ENCODE results near the gene NDUFAF2. TPM values are rescaled to one million over a fixed set of nuclear protein-coding genes. Genes with fewer than 3 reads are reported as not detected.
"Not testable (repeated sequence)": the region's sequence is repeated elsewhere in the genome, so short reads cannot be mapped to it uniquely, and the experiment has no call there.

NDUFAF2 gene
- total RNA-seq, 1 experiment from 2014 or later = 44.5 TPM

GRCh38 chr5:61026004-61026403 lies 81.0 kb downstream of the NDUFAF2 start:
- intact Hi-C loops (cut with micrococcal nuclease; ENCODE audit: unreplicated experiment) = no loop called here

DNA sequence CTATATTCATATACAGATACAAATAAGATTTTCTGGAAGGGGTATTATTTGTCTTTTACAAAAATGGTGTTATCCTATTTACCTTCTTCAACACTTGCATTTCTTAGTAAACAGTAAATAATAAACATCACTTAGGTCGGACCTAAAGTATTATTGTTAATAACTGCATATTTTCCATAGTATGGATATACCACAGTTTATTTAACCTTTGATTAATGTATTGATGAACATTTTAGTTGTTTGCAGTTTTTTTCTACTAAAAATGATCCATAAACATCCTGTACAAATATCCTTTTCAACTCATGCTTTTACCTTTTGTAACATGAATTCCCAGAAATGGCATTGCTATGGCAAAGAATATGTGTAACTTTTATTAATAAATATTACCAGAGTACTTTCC lies 83.4 kb downstream of the NDUFAF2 start:
- no peaks in the 10 kb centered on the region for H3K9me3 Mint-ChIP-seq (ENCODE audit: low read depth, unreplicated experiment)
- no peak for TF ChIP-seq CTCF (IDR thresholded peaks at IDR 0.05; ENCODE audit: unreplicated experiment)
- H3K27me3 Mint-ChIP-seq (ENCODE audit: unreplicated experiment) = no peaks in the 10 kb centered on the region
- no peak for DNase-seq
- intact Hi-C loops (cut with micrococcal nuclease; ENCODE audit: unreplicated experiment) = no loop called here
- no peaks in the 10 kb centered on the region for H3K36me3 Mint-ChIP-seq (ENCODE audit: insufficient read depth, unreplicated experiment)
- CTCF ChIA-PET = no interaction called here
- H3K4me3 Mint-ChIP-seq (ENCODE audit: low read depth, unreplicated experiment) = no peak overlapping the region
- no peak overlapping the region for H3K27ac Mint-ChIP-seq (ENCODE audit: unreplicated experiment)
- no peaks in the 10 kb centered on the region for H3K4me1 Mint-ChIP-seq (ENCODE audit: low read depth, unreplicated experiment)
- BruUV-seq (replicated peaks) = no TSS peak

More at GRCh38 chr5:61026004-61026403, 81.0 kb downstream of the NDUFAF2 start:
- Mint-ChIP-seq H3K27me3 (ENCODE audit: unreplicated experiment) (no peaks in the 10 kb centered on the region), H3K36me3 (ENCODE audit: insufficient read depth, unreplicated experiment) (peaks cover 7% of the 10 kb centered on the region), H3K4me3 (ENCODE audit: low read depth, unreplicated experiment) (no peak overlapping the region), H3K9me3 (ENCODE audit: low read depth, unreplicated experiment) (no peaks in the 10 kb centered on the region), H3K27ac (ENCODE audit: unreplicated experiment) (no peak overlapping the region), H3K4me1 (ENCODE audit: low read depth, unreplicated experiment) (peaks cover 13% of the 10 kb centered on the region)
- no peak for DNase-seq
- CTCF ChIA-PET = no interaction called here
- no TSS peak for BruUV-seq (replicated peaks)
- TF ChIP-seq CTCF (IDR thresholded peaks at IDR 0.05; ENCODE audit: unreplicated experiment) = no peak

GRCh38 chr5:61029456-61030162 lies 84.6 kb downstream of the NDUFAF2 start:
- H3K27ac Mint-ChIP-seq (ENCODE audit: unreplicated experiment) = no peak overlapping the region
- CTCF ChIA-PET = no interaction called here
- intact Hi-C loops (cut with micrococcal nuclease; ENCODE audit: unreplicated experiment) = no loop called here
- no TSS peak for BruUV-seq (replicated peaks)
- no peak for TF ChIP-seq CTCF (IDR thresholded peaks at IDR 0.05; ENCODE audit: unreplicated experiment)
- no peak for DNase-seq
- H3K4me1 Mint-ChIP-seq (ENCODE audit: low read depth, unreplicated experiment) = no peaks in the 10 kb centered on the region
- no peaks in the 10 kb centered on the region for H3K27me3 Mint-ChIP-seq (ENCODE audit: unreplicated experiment)
- no peaks in the 10 kb centered on the region for H3K36me3 Mint-ChIP-seq (ENCODE audit: insufficient read depth, unreplicated experiment)
- H3K9me3 Mint-ChIP-seq (ENCODE audit: low read depth, unreplicated experiment) = no peaks in the 10 kb centered on the region
- no peak overlapping the region for H3K4me3 Mint-ChIP-seq (ENCODE audit: low read depth, unreplicated experiment)

DNA sequence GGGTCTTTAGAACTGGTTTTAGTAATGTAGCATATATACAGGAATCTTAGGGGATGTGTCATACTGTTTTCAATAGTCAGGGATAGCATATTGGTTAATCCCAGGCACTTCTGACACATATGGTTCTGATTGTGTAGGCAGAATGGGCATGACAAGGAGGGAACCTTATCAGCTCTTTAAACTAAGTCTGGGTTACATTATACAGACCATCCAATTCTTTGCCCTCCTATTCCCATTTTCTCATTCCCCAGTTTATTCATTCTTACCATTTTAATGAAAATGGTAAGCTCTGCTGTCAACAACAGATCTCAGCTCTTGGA lies 85.1 kb downstream of the NDUFAF2 start:
- Mint-ChIP-seq H3K4me3 (ENCODE audit: low read depth, unreplicated experiment) (no peak overlapping the region), H3K4me1 (ENCODE audit: low read depth, unreplicated experiment) (no peaks in the 10 kb centered on the region), H3K36me3 (ENCODE audit: insufficient read depth, unreplicated experiment) (no peaks in the 10 kb centered on the region), H3K9me3 (ENCODE audit: low read depth, unreplicated experiment) (no peaks in the 10 kb centered on the region), H3K27me3 (ENCODE audit: unreplicated experiment) (no peaks in the 10 kb centered on the region), H3K27ac (ENCODE audit: unreplicated experiment) (no peak overlapping the region)
- CTCF ChIA-PET = no interaction called here
- no peak for DNase-seq
- no peak for TF ChIP-seq CTCF (IDR thresholded peaks at IDR 0.05; ENCODE audit: unreplicated experiment)
- BruUV-seq (replicated peaks) = no TSS peak
- intact Hi-C loops (cut with micrococcal nuclease; ENCODE audit: unreplicated experiment) = no loop called here

DNA sequence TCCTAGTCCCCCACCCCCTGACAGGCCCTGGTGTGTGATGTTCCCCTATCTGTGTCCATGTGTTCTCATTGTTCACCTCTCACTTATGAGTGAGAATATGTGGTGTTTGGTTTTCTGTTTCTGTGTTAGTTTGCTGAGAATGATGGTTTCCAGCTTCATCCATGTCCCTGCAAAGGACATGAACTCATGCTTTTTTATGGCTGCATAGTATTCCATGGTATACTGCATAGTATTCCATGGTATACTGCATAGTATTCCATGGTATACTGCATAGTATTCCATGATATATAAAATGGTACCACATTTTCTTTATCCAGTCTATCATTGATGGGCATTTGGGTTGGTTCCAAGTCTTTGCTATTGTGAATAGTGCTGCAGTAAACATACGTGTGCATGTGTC lies 86.3 kb downstream of the NDUFAF2 start:
- BruUV-seq (replicated peaks); H3K9me3 Mint-ChIP-seq (ENCODE audit: low read depth, unreplicated experiment); CTCF ChIA-PET; H3K36me3 Mint-ChIP-seq (ENCODE audit: insufficient read depth, unreplicated experiment); H3K27me3 Mint-ChIP-seq (ENCODE audit: unreplicated experiment); H3K27ac Mint-ChIP-seq (ENCODE audit: unreplicated experiment); DNase-seq; intact Hi-C loops (cut with micrococcal nuclease; ENCODE audit: unreplicated experiment); H3K4me3 Mint-ChIP-seq (ENCODE audit: low read depth, unreplicated experiment); H3K4me1 Mint-ChIP-seq (ENCODE audit: low read depth, unreplicated experiment): not testable (repeated sequence)

All from Calu3 (cell line).